CD4-positive, alpha-beta memory T cell (primary cell): Measurements from ENCODE around the gene CCDC138. TPM values are rescaled to one million over a fixed set of nuclear protein-coding genes. Genes with fewer than 3 reads are reported as not detected.

Source experiments
- CTCF ChIA-PET: fragments of 350-600 bp; sonication (Branson Sonifier 250); formaldehyde crosslinking; loops from one replicate; lab custom pipeline; 2021; ENCODE audit warnings: inconsistent platforms; ENCODE audit not compliant: partially characterized antibody; lab: Charles Lee
- POLR2A ChIA-PET: fragments of 350-600 bp; sonication (Branson Sonifier 250); formaldehyde crosslinking; loops from one replicate; lab custom pipeline; 2021; ENCODE audit not compliant: partially characterized antibody; lab: Charles Lee
- DNase-seq, 5 donors: peaks; one replicate each; pipeline versions ENCODE4 v3.0.0 to v3.0.0-alpha.2; 2020 to 2022; ENCODE audit warnings: mixed read lengths in 1 of 5
- H3K27ac ChIP-seq: one replicate; pipeline ENCODE4 v1.7.0; 2013; ENCODE audit warnings: low read depth, low read length
- H3K27me3 ChIP-seq: 2 replicates; pipeline ENCODE4 v1.7.0; 2013; ENCODE audit warnings: mild to moderate bottlenecking, low read length, moderate library complexity; ENCODE audit not compliant: insufficient read depth
- H3K36me3 ChIP-seq: 2 replicates; pipeline ENCODE4 v1.7.0; 2013; ENCODE audit warnings: mild to moderate bottlenecking, low read length, moderate library complexity; ENCODE audit not compliant: insufficient read depth
- H3K4me1 ChIP-seq: 2 replicates; pipeline ENCODE4 v1.7.0; 2013; ENCODE audit warnings: mild to moderate bottlenecking, low read length, moderate library complexity; ENCODE audit not compliant: insufficient read depth
- H3K4me3 ChIP-seq, 2 donors: one replicate each; pipeline ENCODE4 v1.7.0; 2013; ENCODE audit warnings: low read length in 2 of 2, mild to moderate bottlenecking in 1 of 2
- H3K9me3 ChIP-seq, 2 donors: one replicate each; pipeline ENCODE4 v1.7.0; 2013; ENCODE audit warnings: low read length in 2 of 2, control low read depth in 1 of 2; ENCODE audit not compliant: control insufficient read depth in 1 of 2
- H3K27ac Mint-ChIP-seq, 7 donors: one replicate each; pipeline ENCODE4 v1.8.0; 2020 to 2021; ENCODE audit warnings: mixed read lengths in 7 of 7, mild to moderate bottlenecking in 6 of 7, inconsistent platforms in 3 of 7, moderate library complexity in 3 of 7
- H3K27me3 Mint-ChIP-seq, 2 donors: one replicate each; pipeline ENCODE4 v1.8.0; 2020 to 2021; ENCODE audit warnings: mixed read lengths in 2 of 2
- H3K36me3 Mint-ChIP-seq, 2 donors: one replicate each; pipeline ENCODE4 v1.8.0; 2020 to 2021; ENCODE audit warnings: mixed read lengths in 2 of 2, inconsistent platforms in 1 of 2, mild to moderate bottlenecking in 1 of 2
- H3K4me1 Mint-ChIP-seq, 4 donors: one replicate each; pipeline ENCODE4 v1.8.0; 2020 to 2021; ENCODE audit warnings: mixed read lengths in 4 of 4, mild to moderate bottlenecking in 1 of 4
- H3K4me3 Mint-ChIP-seq, 8 donors: one replicate each; pipeline ENCODE4 v1.8.0; 2020 to 2021; ENCODE audit warnings: mixed read lengths in 8 of 8, mild to moderate bottlenecking in 7 of 8, moderate library complexity in 6 of 8, inconsistent platforms in 3 of 8
- H3K9me3 Mint-ChIP-seq, 8 donors: one replicate each; pipeline ENCODE4 v1.8.0; 2020 to 2021; ENCODE audit warnings: mixed read lengths in 8 of 8, mild to moderate bottlenecking in 5 of 8, inconsistent platforms in 3 of 8, moderate library complexity in 1 of 8
- intact Hi-C: fragments of 100-400 bp; cut with micrococcal nuclease; formaldehyde crosslinking; loops from one replicate; pipeline ENCODE4 v1.15.1; 2023
- polyA plus RNA-seq, 2 donors: library from polyadenylated mRNA; unstranded; fragments of 300-500 nt; fragmentation: Illumina TruSeq; gene quantifications; one replicate each; pipeline ENCODE4 v1.2.3, GENCODE V29; 2021
- total RNA-seq, 2 experiments: library from RNA; stranded (reverse); gene quantifications; one replicate each; pipeline ENCODE4 v1.2.3, GENCODE V29; 2021

CCDC138 gene
- total and polyA plus RNA-seq, 4 experiments from 2014 or later, result 2.6 to 4.9 (median 4.5) TPM

DNA sequence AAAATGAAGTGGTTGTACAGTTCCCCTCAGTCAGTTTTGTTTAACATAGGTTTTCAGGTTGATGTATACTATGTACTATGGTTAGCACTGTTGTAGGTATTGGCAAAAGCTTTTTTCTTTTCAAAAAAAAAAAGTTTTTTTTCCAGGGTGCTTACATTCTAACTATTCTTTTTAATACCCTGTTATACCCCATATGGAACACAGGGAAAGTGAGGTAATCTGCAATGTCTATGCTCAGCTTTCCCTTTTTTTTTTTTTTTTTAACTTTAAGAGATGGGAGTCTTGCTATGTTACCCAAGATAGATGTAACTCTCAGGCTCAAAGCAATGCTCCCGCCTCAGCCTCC is 590 bp upstream of the CCDC138 start:
- Mint-ChIP-seq H3K9me3 (no peaks in the 10 kb centered on the region), H3K4me1 (peaks cover 9 to 20% (median 11%) of the 10 kb centered on the region in 4 donors), H3K4me3 (peak overlapping the region; percentile 93 to 100 (median 99)), H3K27ac (peak overlapping the region; percentile 80 to 99 (median 98)), H3K36me3 (peaks cover 24 to 28% of the 10 kb centered on the region in 2 donors), H3K27me3 (no peaks in the 10 kb centered on the region)
- ChIA-PET CTCF (no interaction called here), POLR2A (interaction anchor here (1.7 kb wide), 1 partner anchor 9 kb away, joined by 4 read pairs; no protein-coding TSS in a partner anchor)
- Histone ChIP-seq H3K4me3 (peak overlapping the region; percentile 26 to 78), H3K4me1 (peaks cover 15% of the 10 kb centered on the region), H3K27ac (peak overlapping the region; percentile 78), H3K36me3 (no peaks in the 10 kb centered on the region), H3K27me3 (no peaks in the 10 kb centered on the region), H3K9me3 (no peaks in the 10 kb centered on the region)
- no peak for DNase-seq
- intact Hi-C loops, result loop anchor here (1.0 to 5.0 kb wide), 5 partner anchors 67 to 725 kb away; partner anchors contain the start of genes LIMS1 and RANBP2

DNA sequence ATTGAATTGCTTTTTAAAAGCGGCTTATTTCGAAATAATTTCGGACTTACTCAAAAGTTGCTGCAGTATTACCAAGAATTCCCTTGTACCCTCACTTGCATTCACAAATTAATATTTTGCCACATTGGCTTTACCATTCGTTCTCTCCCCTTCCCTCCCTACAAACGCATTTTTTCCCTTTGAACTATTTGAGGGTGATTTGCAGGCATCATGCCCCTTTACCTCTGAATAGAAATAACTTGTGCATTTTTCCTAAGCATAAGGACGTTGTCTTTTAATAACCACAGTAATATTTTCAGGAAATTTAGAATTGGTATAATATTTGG is 608 bp downstream of the CCDC138 start:
- ChIA-PET POLR2A (interaction anchor here (1.7 kb wide), 1 partner anchor 11 kb away, joined by 4 read pairs; no protein-coding TSS in a partner anchor), CTCF (no interaction called here)
- no peak for DNase-seq

DNA sequence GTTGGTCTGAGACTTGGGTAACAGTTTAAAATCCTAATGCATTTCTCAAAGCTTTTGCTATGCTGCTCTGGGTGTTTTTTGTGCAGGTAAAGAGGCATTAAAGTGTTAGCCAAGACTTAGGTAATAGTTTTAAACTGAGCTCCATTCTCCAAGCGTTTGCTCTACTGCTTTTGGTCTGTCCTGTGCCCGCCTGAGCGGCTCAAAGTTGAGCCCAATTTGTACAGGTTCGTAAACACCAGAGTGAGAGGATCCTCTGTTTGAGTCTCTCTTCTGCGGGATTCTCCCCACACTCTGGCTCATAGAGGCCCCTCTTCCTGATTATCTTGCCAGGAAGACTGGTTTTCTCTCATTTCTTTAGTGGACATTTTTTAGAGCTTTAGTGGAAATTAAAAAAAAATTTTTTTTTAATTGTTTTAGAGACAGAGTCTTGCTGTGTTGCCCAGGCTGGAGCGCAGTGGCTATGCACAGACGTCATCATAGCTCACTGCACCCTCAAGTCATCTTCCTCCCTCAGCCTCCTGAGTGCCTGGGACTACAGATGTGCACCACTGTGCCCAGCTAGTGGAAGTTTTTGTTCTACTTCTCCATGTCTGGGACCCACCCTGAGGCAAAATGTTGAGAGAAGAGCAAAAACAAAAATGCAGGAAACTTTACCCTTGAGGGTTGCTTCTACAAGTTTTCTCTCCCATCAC is 16.6 kb downstream of the CCDC138 start:
- Mint-ChIP-seq H3K27me3 (no peaks in the 10 kb centered on the region), H3K27ac (peak overlapping the region in 1 of 7 donors; percentile 70), H3K36me3 (peaks cover 37 to 38% of the 10 kb centered on the region in 2 donors), H3K4me1 (peaks cover 0 to 2% (median 0%) of the 10 kb centered on the region in 4 donors), H3K9me3 (no peaks in the 10 kb centered on the region), H3K4me3 (no peak overlapping the region)
- POLR2A ChIA-PET, result interaction anchor here (0.6 kb wide), 1 partner anchor 79 kb away, joined by 3 read pairs; no protein-coding TSS in a partner anchor
- DNase-seq, result no peak
- intact Hi-C loops, result no loop called here
- Histone ChIP-seq H3K4me1 (no peaks in the 10 kb centered on the region), H3K27me3 (no peaks in the 10 kb centered on the region), H3K4me3 (no peak overlapping the region), H3K27ac (no peak overlapping the region), H3K36me3 (peaks cover 6% of the 10 kb centered on the region), H3K9me3 (no peaks in the 10 kb centered on the region)
- CTCF ChIA-PET, result interaction anchor here (1.1 kb wide), 1 partner anchor 20 kb away, joined by 3 read pairs; no protein-coding TSS in a partner anchor

More for the DNA sequence above, 608 bp downstream of the CCDC138 start:
- H3K27me3 Mint-ChIP-seq, result no peaks in the 10 kb centered on the region
- peak overlapping the region; percentile 78 to 93 (median 86) for H3K4me3 Mint-ChIP-seq
- H3K9me3 Mint-ChIP-seq, result no peaks in the 10 kb centered on the region
- peak overlapping the region; percentile 78 for H3K27ac ChIP-seq
- H3K4me1 ChIP-seq, result peaks cover 15% of the 10 kb centered on the region
- intact Hi-C loops, result loop anchor here (2.0 to 5.0 kb wide), 3 partner anchors 245 to 724 kb away; partner anchors contain the start of gene LIMS1
- H3K36me3 ChIP-seq, result no peaks in the 10 kb centered on the region
- H3K36me3 Mint-ChIP-seq, result peaks cover 24 to 25% of the 10 kb centered on the region in 2 donors
- H3K4me3 ChIP-seq, result peak overlapping the region in 1 of 2 donors; percentile 78
- peaks cover 9 to 20% (median 11%) of the 10 kb centered on the region in 4 donors for H3K4me1 Mint-ChIP-seq
- H3K27me3 ChIP-seq, result no peaks in the 10 kb centered on the region
- H3K9me3 ChIP-seq, result no peaks in the 10 kb centered on the region
- H3K27ac Mint-ChIP-seq, result peak overlapping the region; percentile 35 to 91 (median 77)

DNA sequence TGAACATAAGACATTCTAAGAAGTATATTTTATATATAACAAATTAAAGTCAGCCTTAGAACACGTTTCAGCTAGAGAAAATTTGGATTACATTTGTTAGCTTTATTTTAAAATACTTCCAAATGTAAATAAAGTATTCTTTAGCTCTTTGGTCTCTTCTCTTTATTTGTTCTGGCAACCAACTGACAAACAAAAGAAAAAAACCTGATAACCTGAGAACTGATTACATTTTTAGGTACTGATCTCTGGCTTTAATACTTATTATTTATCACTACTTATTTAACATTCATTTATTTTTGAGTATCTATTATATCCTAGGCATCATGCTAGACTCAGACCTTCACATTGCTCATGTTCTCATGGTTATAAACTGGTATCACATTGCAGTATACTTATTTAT is 18.5 kb downstream of the CCDC138 start:
- Mint-ChIP-seq H3K27me3 (no peaks in the 10 kb centered on the region), H3K27ac (no peak overlapping the region), H3K4me1 (peaks cover 0 to 5% (median under 1%) of the 10 kb centered on the region in 4 donors), H3K4me3 (no peak overlapping the region), H3K36me3 (peaks cover 42% of the 10 kb centered on the region in 2 donors), H3K9me3 (peaks cover 0 to 17% (median 13%) of the 10 kb centered on the region in 8 donors)
- no peaks in the 10 kb centered on the region for H3K4me1 ChIP-seq
- no peak overlapping the region for H3K27ac ChIP-seq
- H3K9me3 ChIP-seq, result peaks cover 0 to 6% of the 10 kb centered on the region in 2 donors
- no peak for DNase-seq
- intact Hi-C loops, result no loop called here
- H3K27me3 ChIP-seq, result no peaks in the 10 kb centered on the region
- no peak overlapping the region for H3K4me3 ChIP-seq
- ChIA-PET POLR2A (no interaction called here), CTCF (interaction anchor here (0.7 kb wide), 1 partner anchor 11 kb away, joined by 3 read pairs; no protein-coding TSS in a partner anchor)
- peaks cover 6% of the 10 kb centered on the region for H3K36me3 ChIP-seq

DNA sequence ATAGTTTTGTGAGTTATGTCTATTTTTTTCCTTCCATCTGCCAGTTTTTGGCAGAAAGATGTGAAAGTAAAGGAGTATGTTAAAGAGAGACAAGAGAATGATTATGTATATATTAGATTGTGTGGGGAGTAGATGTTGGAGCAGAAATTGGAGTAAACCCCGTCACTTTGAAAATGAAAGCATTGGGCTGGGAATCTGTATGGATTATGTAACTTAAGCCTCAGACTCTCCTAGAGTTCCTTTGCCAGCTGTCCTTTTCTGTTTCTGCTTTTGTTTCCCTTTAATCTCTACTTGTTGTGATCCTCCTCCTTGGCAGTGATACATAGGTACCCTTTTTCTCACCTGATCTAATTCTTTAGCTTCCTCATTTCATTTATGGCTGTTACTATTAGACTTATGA is 19.2 kb downstream of the CCDC138 start:
- Histone ChIP-seq H3K9me3 (peaks cover 0 to 10% of the 10 kb centered on the region in 2 donors), H3K27ac (no peak overlapping the region), H3K36me3 (peaks cover 6% of the 10 kb centered on the region), H3K4me1 (no peaks in the 10 kb centered on the region), H3K4me3 (no peak overlapping the region), H3K27me3 (no peaks in the 10 kb centered on the region)
- POLR2A ChIA-PET, result no interaction called here
- no peak for DNase-seq
- intact Hi-C loops, result no loop called here
- no peaks in the 10 kb centered on the region for H3K27me3 Mint-ChIP-seq
- peaks cover 3 to 25% (median 19%) of the 10 kb centered on the region in 8 donors for H3K9me3 Mint-ChIP-seq
- peak overlapping the region in 1 of 7 donors; percentile 33 for H3K27ac Mint-ChIP-seq
- no peak overlapping the region for H3K4me3 Mint-ChIP-seq
- H3K4me1 Mint-ChIP-seq, result peaks cover 0 to 6% (median under 1%) of the 10 kb centered on the region in 4 donors
- CTCF ChIA-PET, result interaction anchor here (0.7 kb wide), 1 partner anchor 10 kb away, joined by 3 read pairs; no protein-coding TSS in a partner anchor
- H3K36me3 Mint-ChIP-seq, result peaks cover 49 to 50% of the 10 kb centered on the region in 2 donors

DNA sequence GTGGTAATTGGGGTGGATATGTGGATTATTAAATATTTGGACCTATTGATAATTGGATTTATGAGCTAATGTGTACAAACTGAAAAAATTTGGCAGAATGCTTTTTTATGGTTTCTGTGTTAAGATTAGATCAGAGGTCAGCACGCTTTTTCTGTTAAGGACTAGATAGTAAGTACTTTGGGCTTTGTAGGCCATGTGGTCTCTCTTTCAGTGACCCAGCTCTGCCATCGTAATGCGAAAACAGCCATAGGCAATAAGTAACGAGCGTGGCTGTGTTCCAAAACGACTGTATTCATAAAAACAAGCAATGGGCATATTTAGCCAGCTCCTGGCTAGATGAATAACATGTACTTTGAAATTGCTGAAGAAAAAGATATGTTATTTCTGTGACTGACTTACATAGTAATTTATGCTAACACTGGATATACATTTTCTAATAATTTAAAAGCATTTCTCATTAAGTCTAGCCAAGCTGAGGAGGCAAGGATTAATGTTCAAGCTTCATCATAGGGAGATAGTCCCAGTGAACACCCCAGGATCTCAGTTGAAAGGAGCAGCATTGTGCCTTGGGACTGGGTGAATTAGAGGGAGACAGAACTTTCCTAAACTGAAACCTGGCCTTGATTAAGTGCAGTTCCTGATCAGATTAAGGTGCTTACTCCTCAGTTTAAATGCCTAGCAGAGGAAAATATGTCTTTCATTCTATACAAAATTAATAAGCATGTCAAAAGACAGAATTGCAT is 20.0 kb downstream of the CCDC138 start:
- ChIA-PET CTCF (no interaction called here), POLR2A (no interaction called here)
- Mint-ChIP-seq H3K9me3 (peaks cover 3 to 29% (median 19%) of the 10 kb centered on the region in 8 donors), H3K27ac (no peak overlapping the region), H3K27me3 (no peaks in the 10 kb centered on the region), H3K36me3 (peaks cover 53% of the 10 kb centered on the region in 2 donors), H3K4me1 (peaks cover 0 to 6% (median under 1%) of the 10 kb centered on the region in 4 donors), H3K4me3 (no peak overlapping the region)
- Histone ChIP-seq H3K4me1 (no peaks in the 10 kb centered on the region), H3K4me3 (no peak overlapping the region), H3K27me3 (no peaks in the 10 kb centered on the region), H3K27ac (no peak overlapping the region), H3K9me3 (peaks cover 0 to 10% of the 10 kb centered on the region in 2 donors), H3K36me3 (peaks cover 6% of the 10 kb centered on the region)
- intact Hi-C loops, result no loop called here
- no peak for DNase-seq

DNA sequence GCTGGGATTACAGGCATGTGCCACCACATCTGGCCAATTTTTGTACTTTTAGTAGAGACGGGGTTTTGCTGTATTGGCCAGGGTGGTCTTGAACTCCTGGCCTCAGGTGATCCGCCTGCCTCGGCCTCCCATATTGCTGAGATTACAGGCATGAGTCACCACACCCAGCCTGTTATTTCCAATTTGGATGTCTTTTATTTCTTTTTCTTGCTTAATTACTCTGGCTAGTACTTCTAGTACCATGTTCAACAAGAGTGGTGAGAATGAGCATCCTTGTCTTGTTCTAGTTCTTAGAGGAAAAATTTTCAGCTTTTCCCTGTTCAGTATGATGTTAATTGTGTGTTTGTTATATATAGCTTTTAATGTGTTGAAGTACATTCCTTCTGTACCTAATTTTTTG is 23.4 kb downstream of the CCDC138 start:
- Histone ChIP-seq H3K4me1 (no peaks in the 10 kb centered on the region), H3K27me3 (no peaks in the 10 kb centered on the region), H3K36me3 (no peaks in the 10 kb centered on the region), H3K9me3 (peaks cover 0 to 10% of the 10 kb centered on the region in 2 donors), H3K27ac (no peak overlapping the region), H3K4me3 (no peak overlapping the region)
- POLR2A ChIA-PET, result no interaction called here
- Mint-ChIP-seq H3K4me3 (no peak overlapping the region), H3K27ac (peak overlapping the region in 1 of 7 donors; percentile 68), H3K36me3 (peaks cover 53 to 55% of the 10 kb centered on the region in 2 donors), H3K9me3 (peaks cover 3 to 29% (median 19%) of the 10 kb centered on the region in 8 donors), H3K27me3 (no peaks in the 10 kb centered on the region), H3K4me1 (peaks cover 0 to 6% (median under 1%) of the 10 kb centered on the region in 4 donors)
- intact Hi-C loops, result no loop called here
- no peak for DNase-seq
- CTCF ChIA-PET, result no interaction called here
